NCI-H2227 (cell line): Measurements from ENCODE around the gene MEGF8.
"Not testable (repeated sequence)": the region's sequence is repeated elsewhere in the genome, so short reads cannot be mapped to it uniquely, and the experiment has no call there.

Experiments
- DNase-seq: peaks from one replicate; lab custom pipeline; 2025; ENCODE audit not compliant: unreplicated experiment; lab: John Stamatoyannopoulos, UW

The MEGF8 gene

GRCh38 chr19:42330241-42330711 lies 4.8 kb downstream of the MEGF8 start:
- no peak for DNase-seq

GRCh38 chr19:42331333-42331732 lies 5.9 kb downstream of the MEGF8 start:
- DNase-seq = not testable (repeated sequence)

GRCh38 chr19:42332059-42332458 lies 6.6 kb downstream of the MEGF8 start:
- DNase-seq = no peak

GRCh38 chr19:42333018-42333417 lies 7.6 kb downstream of the MEGF8 start:
- no peak for DNase-seq

GRCh38 chr19:42333975-42334696 lies 8.7 kb downstream of the MEGF8 start:
- no peak for DNase-seq

GRCh38 chr19:42334697-42335373 lies 9.4 kb downstream of the MEGF8 start:
- no peak for DNase-seq

- DNase-seq = no peak
Observed at GRCh38 chr19:42335374-42335936, 10.0 kb downstream of the MEGF8 start.

- no peak for DNase-seq
Observed at GRCh38 chr19:42335971-42336370, 10.5 kb downstream of the MEGF8 start.

- not testable (repeated sequence) for DNase-seq
Observed at GRCh38 chr19:42339126-42339860, 13.9 kb downstream of the MEGF8 start.

GRCh38 chr19:42339922-42340321 lies 14.5 kb downstream of the MEGF8 start:
- not testable (repeated sequence) for DNase-seq

- DNase-seq = no peak
Observed at GRCh38 chr19:42343344-42344110, 18.1 kb downstream of the MEGF8 start.

GRCh38 chr19:42344336-42344893 lies 19.0 kb downstream of the MEGF8 start:
- no peak for DNase-seq

- DNase-seq = no peak
Observed at GRCh38 chr19:42345191-42345812, 19.9 kb downstream of the MEGF8 start.

GRCh38 chr19:42348211-42348610 lies 22.8 kb downstream of the MEGF8 start:
- DNase-seq = no peak

- no peak for DNase-seq
Observed at GRCh38 chr19:42349378-42350107, 24.1 kb downstream of the MEGF8 start.

- no peak for DNase-seq
Observed at GRCh38 chr19:42350417-42350816, 25.0 kb downstream of the MEGF8 start.

- no peak for DNase-seq
Observed at GRCh38 chr19:42351079-42351735, 25.8 kb downstream of the MEGF8 start.

- DNase-seq = peak; percentile 99
Observed at GRCh38 chr19:42352301-42353259, 27.1 kb downstream of the MEGF8 start.
